Testis (tissue), 3 donors: ENCODE results near the gene PRPF38B. TPM values are rescaled to one million over a fixed set of nuclear protein-coding genes. Genes with fewer than 3 reads are reported as not detected.

Experiments used
- DNase-seq: peaks from one replicate; pipeline ENCODE4 v3.0.0-alpha.2; 2019
- H3K27ac ChIP-seq, 2 donors: fragments of 200-600 bp; sonication (generic); one replicate each; pipeline ENCODE4 v1.5.1; 2019
- H3K27me3 ChIP-seq: fragments of 200-600 bp; sonication (generic); one replicate; pipeline ENCODE4 v1.5.1; 2019
- H3K36me3 ChIP-seq: fragments of 200-600 bp; sonication (generic); one replicate; pipeline ENCODE4 v1.5.1; 2017; ENCODE audit warnings: low read depth; ENCODE audit errors: missing control alignments
- H3K4me1 ChIP-seq: fragments of 200-600 bp; sonication (generic); one replicate; pipeline ENCODE4 v1.5.1; 2019
- H3K4me3 ChIP-seq, 2 donors: fragments of 200-600 bp; sonication (generic); one replicate each; pipeline ENCODE4 v1.5.1; 2017 to 2019
- H3K9me3 ChIP-seq: fragments of 200-600 bp; sonication (generic); one replicate; pipeline ENCODE4 v1.5.1; 2017
- CTCF ChIP-seq, 3 experiments: fragments of 450-650 bp in 2 of 3; fragments of 200-600 bp in 1 of 3; sonication (generic) in 1 of 3; IDR thresholded peaks; one replicate each; pipeline ENCODE4 v1.5.1; 2016 to 2019; ENCODE audit warnings: antibody characterized with exemption in 3 of 3, mild to moderate bottlenecking in 2 of 3, moderate library complexity in 1 of 3
- POLR2A ChIP-seq: fragments of 450-650 bp; IDR thresholded peaks from one replicate; pipeline ENCODE4 v1.6.1; 2017; ENCODE audit warnings: antibody characterized with exemption, mild to moderate bottlenecking, moderate library complexity
- WGBS, 2 donors: methylation state at CpG; one replicate each; pipeline ENCODE4 v1.1.5; 2018; 5-methylcytosine and 5-hydroxymethylcytosine counted together
- intact Hi-C: fragments of 100-400 bp; cut with DNase I; formaldehyde crosslinking; loops from one replicate; pipeline ENCODE4 v1.15.1; 2023; ENCODE audit warnings: low total_unique reads
- polyA plus RNA-seq: library from polyadenylated mRNA; stranded (reverse); fragments of 350-450 nt; fragmentation: Illumina TruSeq; extraction: RNeasy Lipid Tissue Mini Kit (QIAGEN cat#74804); gene quantifications from one replicate; pipeline ENCODE4 v1.2.3, GENCODE V29; 2014; ENCODE audit warnings: low read depth, low replicate concordance; ENCODE audit not compliant: insufficient read depth
- total RNA-seq, 2 donors: library from RNA; depleted of rRNA; stranded (reverse); fragments of >200 nt; gene quantifications; one replicate each; pipeline ENCODE4 v1.2.3, GENCODE V29; 2016

PRPF38B gene
- total and polyA plus RNA-seq, 3 donors from 2014 or later: 8.6 to 29.0 (median 28.1) TPM

DNA sequence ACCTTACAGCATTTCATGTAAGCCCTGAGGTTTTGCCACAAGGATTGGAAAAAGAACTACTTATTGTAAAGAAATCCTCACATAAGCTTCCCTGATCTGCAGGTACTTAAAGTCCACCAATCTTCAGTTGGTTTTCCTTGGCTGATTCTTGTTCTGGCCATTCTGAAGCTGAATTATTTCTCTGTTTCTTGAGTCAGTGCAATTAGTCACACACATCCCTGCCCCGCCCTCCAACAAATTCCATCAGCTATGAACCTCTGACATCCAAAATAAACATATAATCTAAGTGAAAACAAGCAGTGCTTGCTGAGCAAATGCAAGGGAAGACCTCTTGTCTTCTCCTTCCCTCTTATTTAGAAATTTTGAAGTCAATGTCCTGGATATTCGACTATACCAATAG, 12.4 kb downstream of the PRPF38B start:
- 68 to 69% methylated on average over 2 of the region's 2 CpGs for WGBS, 2 donors
- H3K9me3 ChIP-seq: no peaks in the 10 kb centered on the region
- H3K27ac ChIP-seq: no peak overlapping the region
- H3K4me1 ChIP-seq: no peaks in the 10 kb centered on the region
- intact Hi-C loops: no loop called here
- no peak for TF ChIP-seq CTCF (IDR thresholded peaks at IDR 0.05)
- no peak for TF ChIP-seq POLR2A
- no peaks in the 10 kb centered on the region for H3K36me3 ChIP-seq
- H3K4me3 ChIP-seq: no peak overlapping the region
- no peaks in the 10 kb centered on the region for H3K27me3 ChIP-seq
- DNase-seq: no peak

DNA sequence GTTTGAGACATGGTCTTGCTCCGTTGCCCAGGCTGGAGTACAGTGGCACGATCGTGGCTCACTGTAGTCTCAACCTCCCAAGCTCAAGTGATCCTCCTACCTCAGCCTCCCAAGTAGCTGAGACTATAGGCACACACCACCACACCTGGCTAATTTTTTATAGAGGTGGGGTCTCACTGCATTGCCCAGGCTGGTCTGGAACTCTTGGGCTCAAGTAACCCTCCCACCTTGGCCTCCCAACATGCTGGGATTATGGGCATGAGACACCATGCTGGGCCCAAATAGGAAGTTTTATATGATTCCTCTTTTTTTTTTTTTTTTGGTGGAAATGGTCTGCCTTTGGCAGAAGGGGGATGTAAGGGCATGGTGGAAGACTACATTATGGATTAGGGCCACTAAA, 14.5 kb downstream of the PRPF38B start:
- H3K27ac ChIP-seq: no peak overlapping the region
- no peaks in the 10 kb centered on the region for H3K9me3 ChIP-seq
- no peak for DNase-seq
- intact Hi-C loops: no loop called here
- no peaks in the 10 kb centered on the region for H3K36me3 ChIP-seq
- 91 to 96% methylated on average over 3 of the region's 3 CpGs for WGBS, 2 donors
- no peak for TF ChIP-seq CTCF (IDR thresholded peaks at IDR 0.05)
- no peak for TF ChIP-seq POLR2A
- no peaks in the 10 kb centered on the region for H3K4me1 ChIP-seq
- no peaks in the 10 kb centered on the region for H3K27me3 ChIP-seq
- H3K4me3 ChIP-seq: no peak overlapping the region

- no peaks in the 10 kb centered on the region for H3K4me1 ChIP-seq
- DNase-seq: no peak
- intact Hi-C loops: no loop called here
- H3K27me3 ChIP-seq: no peaks in the 10 kb centered on the region
- no peaks in the 10 kb centered on the region for H3K9me3 ChIP-seq
- no peak overlapping the region for H3K4me3 ChIP-seq
- no peak overlapping the region for H3K27ac ChIP-seq
- WGBS, 2 donors: 74 to 84% methylated on average over 7 of the region's 7 CpGs
- H3K36me3 ChIP-seq: no peaks in the 10 kb centered on the region
- no peak for TF ChIP-seq CTCF (IDR thresholded peaks at IDR 0.05)
- TF ChIP-seq POLR2A: no peak
These were observed 16.9 kb downstream of the PRPF38B start for GRCh38 chr1:108708691-108709660.

DNA sequence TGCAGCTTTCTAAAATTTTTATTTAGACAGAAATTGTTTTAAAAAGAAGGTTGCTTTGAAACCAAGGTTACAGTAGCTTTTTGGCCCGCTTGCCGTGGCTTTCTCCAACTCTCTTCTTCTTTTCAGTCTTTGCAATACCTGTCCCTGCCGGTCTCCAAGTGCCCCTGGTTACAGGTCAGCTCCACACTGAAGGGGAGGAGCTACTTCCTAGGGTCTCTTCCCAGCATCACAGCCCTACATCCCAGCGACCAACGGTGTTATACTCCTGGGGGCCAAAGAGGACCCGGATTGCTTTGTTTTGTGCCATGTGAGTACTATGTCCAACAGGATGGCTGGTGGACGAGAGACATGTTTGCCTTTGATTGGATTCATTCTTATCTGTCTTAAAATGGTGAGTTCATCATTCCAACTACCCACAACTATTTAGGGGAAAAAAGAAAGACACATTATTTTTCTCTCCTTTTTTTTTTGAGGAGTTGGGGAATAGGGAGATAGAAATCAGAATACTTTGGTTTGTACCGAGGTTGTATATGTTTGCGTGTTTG, 20.6 kb downstream of the PRPF38B start, which contains the start of gene FNDC7:
Gene FNDC7, plus strand, starts transcription at position 303 of the 545 bp plus-strand sequence. Its CDS starts 26 bp downstream, at position 329.
- intact Hi-C loops: no loop called here
- Histone ChIP-seq H3K27ac (no peak within 1 kb of the TSS), H3K27me3 (no peaks in the 10 kb centered on the region), H3K4me1 (no peaks in the 10 kb centered on the region), H3K4me3 (no peak within 1 kb of the TSS), H3K36me3 (no peaks in the 10 kb centered on the region), H3K9me3 (no peaks in the 10 kb centered on the region)
- no peak for DNase-seq
- TF ChIP-seq CTCF (IDR thresholded peaks at IDR 0.05) (no peak), POLR2A (no peak)
- 63 to 65% methylated on average over 8 of the region's 9 CpGs for WGBS, 2 donors
